Naive thymus-derived CD4-positive, alpha-beta T cell (primary cell): ENCODE measurements around the gene RAET1G. TPM values are rescaled to one million over a fixed set of nuclear protein-coding genes. Genes with fewer than 3 reads are reported as not detected.
A peak's percentile ranks its signal among the peaks of the same experiment; 100 is the strongest.
"Not testable (repeated sequence)": the region's sequence is repeated elsewhere in the genome, so short reads cannot be mapped to it uniquely, and the experiment has no call there.

Experiments used
- ATAC-seq: fragments of 150-1000 bp; cut with Tn5 transposase; 2 replicates; pipeline ENCODE4 v1.10.0; 2021; ENCODE audit warnings: mild to moderate bottlenecking, moderate library complexity
- CTCF ChIA-PET: fragments of 350-600 bp; sonication (Branson Sonifier 250); formaldehyde crosslinking; loops from one replicate; lab custom pipeline; 2021; ENCODE audit warnings: antibody characterized with exemption; lab: Charles Lee
- POLR2A ChIA-PET: fragments of 350-600 bp; sonication (Branson Sonifier 250); formaldehyde crosslinking; loops from one replicate; lab custom pipeline; 2021; ENCODE audit warnings: antibody characterized with exemption, inconsistent platforms; lab: Charles Lee
- DNase-seq, 9 donors: peaks; one replicate each; pipeline versions ENCODE4 v3.0.0 to v3.0.0-alpha.2; 2020 to 2022; ENCODE audit warnings: mixed read lengths in 1 of 9
- H3K27ac ChIP-seq: one replicate; pipeline ENCODE4 v1.7.0; 2013; ENCODE audit warnings: mild to moderate bottlenecking, low read depth, low read length, moderate library complexity
- H3K27me3 ChIP-seq, 2 donors: one replicate each; pipeline ENCODE4 v1.7.0; 2013; ENCODE audit warnings: low read length in 2 of 2, mild to moderate bottlenecking in 2 of 2, moderate library complexity in 2 of 2; ENCODE audit not compliant: control insufficient read depth in 2 of 2, insufficient read depth in 2 of 2
- H3K36me3 ChIP-seq, 3 experiments: 1 replicate in 2 of 3; 2 replicates in 1 of 3; pipeline ENCODE4 v1.7.0; 2013; ENCODE audit warnings: low read length in 3 of 3, mild to moderate bottlenecking in 3 of 3, moderate library complexity in 1 of 3; ENCODE audit not compliant: insufficient read depth in 3 of 3, control insufficient read depth in 2 of 3
- H3K4me1 ChIP-seq, 2 donors: one replicate each; pipeline ENCODE4 v1.7.0; 2013; ENCODE audit warnings: low read length in 2 of 2, mild to moderate bottlenecking in 2 of 2, moderate library complexity in 1 of 2; ENCODE audit not compliant: control insufficient read depth in 2 of 2, insufficient read depth in 2 of 2
- H3K4me3 ChIP-seq: 2 replicates; pipeline ENCODE4 v1.7.0; 2013; ENCODE audit warnings: mild to moderate bottlenecking, low read length
- H3K9me3 ChIP-seq, 3 experiments: 1 replicate in 2 of 3; 2 replicates in 1 of 3; pipeline ENCODE4 v1.7.0; 2013; ENCODE audit warnings: low read length in 3 of 3; ENCODE audit not compliant: control insufficient read depth in 2 of 3
- H3K27ac Mint-ChIP-seq, 9 donors: one replicate each; pipeline ENCODE4 v1.8.0; 2020 to 2022; ENCODE audit warnings: mixed read lengths in 9 of 9, mild to moderate bottlenecking in 8 of 9, moderate library complexity in 5 of 9, inconsistent platforms in 2 of 9
- H3K27me3 Mint-ChIP-seq, 5 donors: one replicate each; pipeline ENCODE4 v1.8.0; 2021 to 2022; ENCODE audit warnings: mixed read lengths in 5 of 5, mild to moderate bottlenecking in 1 of 5
- H3K36me3 Mint-ChIP-seq, 5 donors: one replicate each; pipeline ENCODE4 v1.8.0; 2020 to 2022; ENCODE audit warnings: mixed read lengths in 5 of 5, mild to moderate bottlenecking in 3 of 5, inconsistent platforms in 1 of 5
- H3K4me1 Mint-ChIP-seq, 7 donors: one replicate each; pipeline ENCODE4 v1.8.0; 2020 to 2022; ENCODE audit warnings: mixed read lengths in 7 of 7, mild to moderate bottlenecking in 3 of 7, inconsistent platforms in 1 of 7
- H3K4me3 Mint-ChIP-seq, 10 donors: one replicate each; pipeline ENCODE4 v1.8.0; 2020 to 2022; ENCODE audit warnings: mild to moderate bottlenecking in 10 of 10, mixed read lengths in 10 of 10, moderate library complexity in 6 of 10, inconsistent platforms in 2 of 10
- H3K9me3 Mint-ChIP-seq, 11 donors: one replicate each; pipeline ENCODE4 v1.8.0; 2020 to 2022; ENCODE audit warnings: mixed read lengths in 11 of 11, mild to moderate bottlenecking in 4 of 11, inconsistent platforms in 1 of 11, moderate library complexity in 1 of 11
- intact Hi-C, 2 donors: fragments of 100-400 bp; cut with micrococcal nuclease; formaldehyde crosslinking; loops; one replicate each; pipeline ENCODE4 v1.15.1; 2023
- polyA plus RNA-seq, 2 donors: library from polyadenylated mRNA; unstranded; fragments of 300-500 nt; fragmentation: Illumina TruSeq; gene quantifications; one replicate each; pipeline ENCODE4 v1.2.3, GENCODE V29; 2021
- total RNA-seq, 6 experiments: library from RNA in 5 of 6; stranded (reverse) in 5 of 6; gene quantifications; 1 replicate in 5 of 6; 2 replicates in 1 of 6; pipeline ENCODE4 v1.2.3 and lab custom pipeline; 2021 to 2026

Gene RAET1G
- total and polyA plus RNA-seq, 7 experiments from 2014 or later, result not detected

- Mint-ChIP-seq H3K9me3 (peaks cover 0 to 4% (median 0%) of the 10 kb centered on the region in 11 donors), H3K27me3 (peaks cover 69 to 88% (median 80%) of the 10 kb centered on the region in 5 donors), H3K4me3 (peak overlapping the region in 4 of 10 donors; percentile 5 to 45 (median 21)), H3K4me1 (peaks cover 14 to 28% (median 23%) of the 10 kb centered on the region in 7 donors), H3K27ac (peak overlapping the region in 1 of 9 donors; percentile 5), H3K36me3 (peaks cover 0 to 3% (median 0%) of the 10 kb centered on the region in 5 donors)
- ChIA-PET POLR2A (interaction anchor here (0.6 kb wide), 1 partner anchor 22 kb away, joined by 3 read pairs; no protein-coding TSS in a partner anchor), CTCF (no interaction called here)
- H3K27me3 ChIP-seq, result peaks cover 12 to 36% of the 10 kb centered on the region in 2 donors
- no peaks in the 10 kb centered on the region for H3K9me3 ChIP-seq
- no peak overlapping the region for H3K4me3 ChIP-seq
- H3K27ac ChIP-seq, result no peak overlapping the region
- no peaks in the 10 kb centered on the region for H3K36me3 ChIP-seq
- DNase-seq (peak in 5 of 9 donors; percentile 20 to 47 (median 34)), ATAC-seq (peak; percentile 39)
- intact Hi-C loops, result loop anchor here in 1 of 2 donors (2.0 kb wide), 1 partner anchor 107 kb away; the partner anchor contains the start of gene ULBP3
- peaks cover 8 to 24% of the 10 kb centered on the region in 2 donors for H3K4me1 ChIP-seq
These were observed 39.0 kb upstream of the RAET1G start for GRCh38 chr6:149961728-149962425.

DNA sequence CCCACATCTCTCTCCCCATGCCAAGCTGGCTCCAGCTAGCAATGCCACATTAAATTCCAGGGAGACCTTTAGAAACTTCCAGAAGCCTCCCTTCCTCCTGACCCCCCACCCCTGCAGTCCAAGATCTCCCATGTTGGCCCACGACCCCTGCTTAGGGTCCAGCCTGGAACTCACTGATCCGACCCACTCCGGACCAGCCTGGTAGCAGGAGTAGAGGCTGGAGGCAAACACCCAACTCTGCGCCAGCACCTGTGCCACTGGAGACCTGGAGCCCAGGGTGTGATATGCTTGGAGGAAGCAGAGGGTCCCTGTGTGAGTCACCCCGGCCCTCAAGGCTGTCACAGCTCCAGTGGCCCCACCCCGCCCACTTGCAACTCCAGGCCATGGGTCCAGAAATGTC is 37.6 kb upstream of the RAET1G start:
- Mint-ChIP-seq H3K36me3 (peaks cover 0 to 3% (median 0%) of the 10 kb centered on the region in 5 donors), H3K27ac (no peak overlapping the region), H3K9me3 (peaks cover 0 to 5% (median 0%) of the 10 kb centered on the region in 11 donors), H3K4me3 (no peak overlapping the region), H3K4me1 (peaks cover 14 to 24% (median 21%) of the 10 kb centered on the region in 7 donors), H3K27me3 (peaks cover 71 to 89% (median 82%) of the 10 kb centered on the region in 5 donors)
- intact Hi-C loops, result no loop called here
- DNase-seq (no peak), ATAC-seq (no peak)
- H3K27ac ChIP-seq, result no peak overlapping the region
- H3K4me1 ChIP-seq, result peaks cover 8 to 24% of the 10 kb centered on the region in 2 donors
- POLR2A ChIA-PET, result no interaction called here
- H3K27me3 ChIP-seq, result peaks cover 15 to 43% of the 10 kb centered on the region in 2 donors
- H3K4me3 ChIP-seq, result no peak overlapping the region
- H3K9me3 ChIP-seq, result no peaks in the 10 kb centered on the region
- CTCF ChIA-PET, result interaction anchor here (0.7 kb wide), 1 partner anchor 374 kb away, joined by 3 read pairs; no protein-coding TSS in a partner anchor
- H3K36me3 ChIP-seq, result no peaks in the 10 kb centered on the region

- ATAC-seq, H3K27ac Mint-ChIP-seq, intact Hi-C loops, CTCF ChIA-PET, H3K4me3 Mint-ChIP-seq, H3K9me3 Mint-ChIP-seq, H3K27ac ChIP-seq, POLR2A ChIA-PET, H3K9me3 ChIP-seq, H3K36me3 Mint-ChIP-seq, H3K4me3 ChIP-seq, H3K36me3 ChIP-seq: not testable (repeated sequence)
- Mint-ChIP-seq H3K4me1 (peaks cover 14 to 24% (median 21%) of the 10 kb centered on the region in 7 donors), H3K27me3 (peaks cover 71 to 88% (median 82%) of the 10 kb centered on the region in 5 donors)
- peaks cover 11 to 38% of the 10 kb centered on the region in 2 donors for H3K27me3 ChIP-seq
- DNase-seq, result peak in 1 of 9 donors; percentile 2
- H3K4me1 ChIP-seq, result peaks cover 7 to 19% of the 10 kb centered on the region in 2 donors
These were observed 36.9 kb upstream of the RAET1G start for GRCh38 chr6:149959806-149960205.

GRCh38 chr6:149958124-149958523 is 35.2 kb upstream of the RAET1G start:
- H3K36me3 ChIP-seq, POLR2A ChIA-PET, H3K9me3 Mint-ChIP-seq, intact Hi-C loops, DNase-seq, ATAC-seq, H3K4me3 ChIP-seq, H3K36me3 Mint-ChIP-seq, H3K27ac Mint-ChIP-seq, H3K4me1 ChIP-seq, H3K9me3 ChIP-seq, H3K27ac ChIP-seq, CTCF ChIA-PET, H3K4me3 Mint-ChIP-seq: not testable (repeated sequence)
- peaks cover 6 to 28% of the 10 kb centered on the region in 2 donors for H3K27me3 ChIP-seq
- peaks cover 7 to 18% (median 9%) of the 10 kb centered on the region in 7 donors for H3K4me1 Mint-ChIP-seq
- H3K27me3 Mint-ChIP-seq, result peaks cover 58 to 80% (median 76%) of the 10 kb centered on the region in 5 donors

GRCh38 chr6:149955654-149956317 is 32.9 kb upstream of the RAET1G start:
- H3K36me3 ChIP-seq, H3K4me3 Mint-ChIP-seq, H3K27ac Mint-ChIP-seq, H3K27ac ChIP-seq, intact Hi-C loops, ATAC-seq, H3K4me3 ChIP-seq, POLR2A ChIA-PET, H3K9me3 Mint-ChIP-seq, H3K36me3 Mint-ChIP-seq, H3K9me3 ChIP-seq, H3K4me1 ChIP-seq: not testable (repeated sequence)
- CTCF ChIA-PET, result interaction anchor here (1.4 kb wide), 1 partner anchor 61 kb away, joined by 3 read pairs; no protein-coding TSS in a partner anchor
- peak in 1 of 9 donors; percentile 13 for DNase-seq
- peaks cover 18 to 22% of the 10 kb centered on the region in 2 donors for H3K27me3 ChIP-seq
- H3K27me3 Mint-ChIP-seq, result peaks cover 64 to 86% (median 78%) of the 10 kb centered on the region in 5 donors
- peaks cover 6 to 11% (median 6%) of the 10 kb centered on the region in 7 donors for H3K4me1 Mint-ChIP-seq

DNA sequence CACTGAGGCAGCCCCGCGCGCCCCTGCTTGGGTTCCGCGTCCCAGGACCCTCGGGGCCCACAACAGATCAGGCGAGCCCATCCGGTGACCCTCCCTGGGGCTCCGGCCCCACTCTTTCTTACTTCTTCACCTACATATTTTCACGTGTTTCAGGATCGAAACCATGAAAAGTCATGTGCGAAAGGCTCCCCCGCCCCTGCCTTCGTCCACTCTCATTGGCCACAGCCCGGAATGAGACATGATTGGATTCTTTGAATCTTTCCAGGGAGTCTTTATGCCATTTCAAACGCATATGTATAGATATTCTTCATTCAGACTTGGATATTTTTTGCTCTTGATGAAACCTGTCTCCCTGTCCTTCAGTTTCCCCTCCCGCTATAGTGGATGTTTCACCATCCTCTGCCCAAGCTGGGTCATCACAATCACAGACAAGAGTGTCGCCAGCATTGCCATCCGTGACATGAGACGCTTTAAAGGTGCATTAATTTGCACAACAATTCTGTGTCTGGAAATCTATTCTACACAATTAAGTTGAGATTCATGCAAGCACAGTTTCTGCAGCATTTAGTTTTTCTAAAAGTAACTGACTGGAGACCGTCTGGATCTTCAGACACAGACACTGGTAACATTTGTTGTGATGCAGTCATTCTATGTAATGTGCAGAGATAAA is 32.2 kb upstream of the RAET1G start:
- DNase-seq, ATAC-seq, H3K4me3 ChIP-seq, H3K36me3 ChIP-seq, POLR2A ChIA-PET, H3K27ac Mint-ChIP-seq, intact Hi-C loops, H3K36me3 Mint-ChIP-seq, CTCF ChIA-PET, H3K4me1 ChIP-seq, H3K9me3 ChIP-seq, H3K9me3 Mint-ChIP-seq, H3K27ac ChIP-seq: not testable (repeated sequence)
- Mint-ChIP-seq H3K4me1 (peaks cover 6 to 11% (median 6%) of the 10 kb centered on the region in 7 donors), H3K27me3 (peaks cover 64 to 86% (median 78%) of the 10 kb centered on the region in 5 donors), H3K4me3 (peak overlapping the region; percentile 18 to 79 (median 54))
- peaks cover 18 to 22% of the 10 kb centered on the region in 2 donors for H3K27me3 ChIP-seq
